PC-3 (cell line): Measurements from ENCODE around the gene MORN5. TPM values are rescaled to one million over a fixed set of nuclear protein-coding genes. Genes with fewer than 3 reads are reported as not detected.
A peak's percentile ranks its signal among the peaks of the same experiment; 100 is the strongest.

Experiments
- ATAC-seq: fragments of 200-7000 bp; cut with Tn5 transposase; 2 replicates; pipeline ENCODE4 v1.9.1; 2020; ENCODE audit warnings: mild to moderate bottlenecking, moderate library complexity
- BruUV-seq: library from RNA; stranded (reverse); fragments of 400-500 nt; replicated peaks from 2 replicates; lab custom pipeline; 2021; lab: Mats Ljungman, UMichigan
- CTCF ChIA-PET: fragments of 300-600 bp; sonication (Branson Sonifier 250); formaldehyde crosslinking; loops from one replicate; lab custom pipeline; 2022; ENCODE audit warnings: antibody characterized with exemption; lab: Charles Lee
- POLR2A ChIA-PET: fragments of 300-600 bp; sonication (Branson Sonifier 250); formaldehyde crosslinking; loops from one replicate; lab custom pipeline; 2022; ENCODE audit warnings: antibody characterized with exemption; ENCODE audit not compliant: unreplicated experiment; lab: Charles Lee
- DNase-seq: peaks from one replicate; pipeline ENCODE4 v3.0.0-alpha.2; 2015
- H2AFZ ChIP-seq: fragments of 300-600 bp; sonication (generic); 2 replicates; pipeline ENCODE4 v1.6.0; 2016; ENCODE audit warnings: antibody characterized with exemption, low read length
- H3F3A ChIP-seq: fragments of 300-600 bp; sonication (generic); one replicate; pipeline ENCODE4 v1.6.0; 2017; ENCODE audit warnings: antibody characterized with exemption, low read length, control low read depth, mild to moderate bottlenecking; ENCODE audit not compliant: unreplicated experiment
- H3K27ac ChIP-seq: fragments of 300-600 bp; sonication (generic); 2 replicates; pipeline ENCODE4 v1.5.1; 2016; ENCODE audit warnings: mild to moderate bottlenecking, low read length
- H3K27me3 ChIP-seq: fragments of 300-600 bp; sonication (generic); 2 replicates; pipeline ENCODE4 v1.6.1; 2016; ENCODE audit warnings: low read length, mixed read lengths
- H3K36me3 ChIP-seq: fragments of 300-600 bp; sonication (generic); 2 replicates; pipeline ENCODE4 v1.6.1; 2016; ENCODE audit warnings: low read depth, mixed run types, low read length, mixed read lengths
- H3K4me1 ChIP-seq: fragments of 300-600 bp; sonication (generic); 2 replicates; pipeline ENCODE4 v1.5.1; 2016; ENCODE audit warnings: low read length; ENCODE audit not compliant: insufficient read depth
- H3K4me2 ChIP-seq: fragments of 300-600 bp; sonication (generic); 2 replicates; pipeline ENCODE4 v1.6.0; 2016; ENCODE audit warnings: low read length
- H3K4me3 ChIP-seq: fragments of 300-600 bp; sonication (generic); 2 replicates; pipeline ENCODE4 v1.5.1; 2016; ENCODE audit warnings: mild to moderate bottlenecking, low read length, mixed read lengths
- H3K79me2 ChIP-seq: fragments of 300-600 bp; sonication (generic); 2 replicates; pipeline ENCODE4 v1.6.1; 2017; ENCODE audit warnings: low read length, mixed read lengths
- H3K9ac ChIP-seq: fragments of 300-600 bp; sonication (generic); 2 replicates; pipeline ENCODE4 v1.6.0; 2016; ENCODE audit warnings: mild to moderate bottlenecking, low read length
- H3K9me2 ChIP-seq: fragments of 300-600 bp; sonication (generic); replicated peaks from 2 replicates; pipeline ENCODE4 v1.6.1; 2016; ENCODE audit warnings: mixed run types, low read length, mixed read lengths
- H3K9me3 ChIP-seq: fragments of 300-600 bp; sonication (generic); 2 replicates; pipeline ENCODE4 v1.6.1; 2016; ENCODE audit warnings: low read length, mixed read lengths
- H4K20me1 ChIP-seq: fragments of 300-600 bp; sonication (generic); 2 replicates; pipeline ENCODE4 v1.6.1; 2016; ENCODE audit warnings: low read length, mixed read lengths
- CTCF ChIP-seq: fragments of 300-600 bp; sonication (generic); conservative IDR thresholded peaks from 2 replicates; pipeline ENCODE4 v1.5.1; 2017; ENCODE audit warnings: antibody characterized with exemption, low read depth, mild to moderate bottlenecking, low read length
- EZH2 ChIP-seq: fragments of 300-600 bp; sonication (generic); IDR thresholded peaks from one replicate; pipeline ENCODE4 v1.6.1; 2017; ENCODE audit warnings: antibody characterized with exemption, mild to moderate bottlenecking, low read length; ENCODE audit not compliant: unreplicated experiment
- EZH2phosphoT487 ChIP-seq: fragments of 300-600 bp; sonication (generic); IDR thresholded peaks from 2 replicates; pipeline ENCODE4 v1.6.1; 2018; ENCODE audit warnings: mild to moderate bottlenecking, antibody characterized with exemption, low read length, borderline replicate concordance
- intact Hi-C: fragments of 100-400 bp; cut with micrococcal nuclease; formaldehyde crosslinking; loops from 2 replicates; pipeline ENCODE4 v1.9.0; 2023
- total RNA-seq: library from RNA; depleted of rRNA; stranded (reverse); fragments of >200 nt; gene quantifications from 2 replicates; pipeline ENCODE4 v1.2.3, GENCODE V29; 2014

Gene MORN5
- total RNA-seq, 1 experiment from 2014 or later: not detected

GRCh38 chr9:122143876-122144405, 15.8 kb upstream of the MORN5 start:
- H3K36me3 ChIP-seq: peaks cover 26% of the 10 kb centered on the region

GRCh38 chr9:122144836-122145591, 14.7 kb upstream of the MORN5 start:
- Histone ChIP-seq H3K9me2 (no peaks in the 10 kb centered on the region), H3K4me1 (peaks cover 15% of the 10 kb centered on the region), H3K27ac (no peak overlapping the region), H4K20me1 (no peaks in the 10 kb centered on the region), H3K79me2 (no peaks in the 10 kb centered on the region), H3F3A (peaks cover 4% of the 10 kb centered on the region), H3K4me3 (no peak overlapping the region), H3K9ac (no peak overlapping the region), H2AFZ (no peak overlapping the region), H3K4me2 (no peak overlapping the region), H3K27me3 (no peaks in the 10 kb centered on the region), H3K36me3 (peaks cover 26% of the 10 kb centered on the region), H3K9me3 (no peaks in the 10 kb centered on the region)
- intact Hi-C loops: loop anchor here (5.0 kb wide), 1 partner anchor 47 kb away; no protein-coding TSS in a partner anchor
- no TSS peak for BruUV-seq
- ChIA-PET POLR2A (interaction anchor here (0.7 kb wide), 1 partner anchor 1116 kb away, joined by 3 read pairs; no protein-coding TSS in a partner anchor), CTCF (interaction anchor here (1.0 kb wide), 1 partner anchor 19 kb away, joined by 3 read pairs; no protein-coding TSS in a partner anchor)
- DNase-seq (peak; percentile 15), ATAC-seq (peak; percentile 23; the same call in 1 of the 2 replicates)
- no peak for TF ChIP-seq EZH2phosphoT487
- TF ChIP-seq CTCF: peak; percentile 59
- no peak for TF ChIP-seq EZH2

More at GRCh38 chr9:122143876-122144405, 15.8 kb upstream of the MORN5 start:
- no peak for ATAC-seq
- peaks cover 4% of the 10 kb centered on the region for H3F3A ChIP-seq
- CTCF ChIA-PET: no interaction called here
- H4K20me1 ChIP-seq: no peaks in the 10 kb centered on the region
- no peak overlapping the region for H3K4me3 ChIP-seq
- no peaks in the 10 kb centered on the region for H3K9me2 ChIP-seq
- H3K79me2 ChIP-seq: no peaks in the 10 kb centered on the region
- POLR2A ChIA-PET: no interaction called here
- H2AFZ ChIP-seq: no peak overlapping the region
- H3K9me3 ChIP-seq: no peaks in the 10 kb centered on the region
- no peak for DNase-seq
- H3K27me3 ChIP-seq: no peaks in the 10 kb centered on the region
- no TSS peak for BruUV-seq
- no peak overlapping the region for H3K27ac ChIP-seq
- intact Hi-C loops: loop anchor here (5.0 kb wide), 1 partner anchor 48 kb away; no protein-coding TSS in a partner anchor
- TF ChIP-seq EZH2: no peak
- no peak for TF ChIP-seq CTCF
- no peak for TF ChIP-seq EZH2phosphoT487
- H3K9ac ChIP-seq: no peak overlapping the region
- peaks cover 26% of the 10 kb centered on the region for H3K4me1 ChIP-seq
- H3K4me2 ChIP-seq: no peak overlapping the region

- H4K20me1 ChIP-seq: no peaks in the 10 kb centered on the region
- ChIA-PET POLR2A (interaction anchor here (0.7 kb wide), 1 partner anchor 1115 kb away, joined by 3 read pairs; no protein-coding TSS in a partner anchor), CTCF (no interaction called here)
- H3K9ac ChIP-seq: no peak overlapping the region
- H3K9me2 ChIP-seq: no peaks in the 10 kb centered on the region
- DNase-seq (no peak), ATAC-seq (no peak)
- H3K36me3 ChIP-seq: peaks cover 26% of the 10 kb centered on the region
- intact Hi-C loops: no loop called here
- H3K27ac ChIP-seq: no peak overlapping the region
- peaks cover 4% of the 10 kb centered on the region for H3F3A ChIP-seq
- H3K27me3 ChIP-seq: no peaks in the 10 kb centered on the region
- H3K4me3 ChIP-seq: no peak overlapping the region
- no peaks in the 10 kb centered on the region for H3K9me3 ChIP-seq
- BruUV-seq: no TSS peak
- no peak overlapping the region for H2AFZ ChIP-seq
- peaks cover 10% of the 10 kb centered on the region for H3K4me1 ChIP-seq
- H3K79me2 ChIP-seq: 0 out of 2 replicates have a peak, but pooled peaks cover 3% of the 10 kb centered on the region
- H3K4me2 ChIP-seq: no peak overlapping the region
- no peak for TF ChIP-seq EZH2phosphoT487
These were observed 14.2 kb upstream of the MORN5 start for GRCh38 chr9:122145592-122145863.
